Panc1 (cell line): ENCODE measurements around the gene PCTP. TPM values are rescaled to one million over a fixed set of nuclear protein-coding genes. Genes with fewer than 3 reads are reported as not detected.

ENCODE experiments used
- ATAC-seq: fragments of 200-7000 bp; cut with Tn5 transposase; 2 replicates; pipeline ENCODE4 v1.9.1; 2020; ENCODE audit warnings: mild to moderate bottlenecking, moderate library complexity
- BruUV-seq: library from RNA; stranded (reverse); fragments of 400-500 nt; replicated peaks from 2 replicates; lab custom pipeline; 2021; lab: Mats Ljungman, UMichigan
- CTCF ChIA-PET: fragments of 300-600 bp; sonication (Branson Sonifier 250); formaldehyde crosslinking; loops from one replicate; lab custom pipeline; 2022; ENCODE audit warnings: antibody characterized with exemption; lab: Charles Lee
- POLR2A ChIA-PET: fragments of 300-600 bp; sonication (Branson Sonifier 250); formaldehyde crosslinking; loops from one replicate; lab custom pipeline; 2022; ENCODE audit warnings: antibody characterized with exemption; lab: Charles Lee
- DNase-seq: peaks from one replicate; pipeline ENCODE4 v3.0.0-alpha.2; 2010; ENCODE audit warnings: low read depth, low spot score
- H3K27ac ChIP-seq: 2 replicates; pipeline ENCODE4 v1.5.1; 2011; ENCODE audit warnings: mild to moderate bottlenecking, low read length, inconsistent platforms
- H3K27me3 ChIP-seq: fragments of 200-500 bp; sonication (Bioruptor generic); 2 replicates; pipeline ENCODE4 v1.6.0; 2014; ENCODE audit warnings: low read length, inconsistent platforms; ENCODE audit not compliant: control insufficient read depth, insufficient read depth
- H3K36me3 ChIP-seq: fragments of 200-500 bp; sonication (Bioruptor generic); 2 replicates; pipeline ENCODE4 v1.5.1; 2014; ENCODE audit warnings: inconsistent platforms, mild to moderate bottlenecking, low read length, moderate library complexity; ENCODE audit not compliant: control insufficient read depth, insufficient read depth
- H3K4me1 ChIP-seq: 2 replicates; pipeline ENCODE4 v1.5.1; 2011; ENCODE audit warnings: inconsistent platforms, mild to moderate bottlenecking, low read length, moderate library complexity; ENCODE audit not compliant: control insufficient read depth, insufficient read depth
- H3K4me3 ChIP-seq, 2 experiments: 2 replicates each; pipeline ENCODE4 v1.5.1; 2011 to 2012; ENCODE audit warnings: low read depth in 2 of 2, low read length in 2 of 2, mild to moderate bottlenecking in 2 of 2, inconsistent platforms in 1 of 2, moderate library complexity in 1 of 2
- H3K9me3 ChIP-seq: fragments of 200-500 bp; sonication (Bioruptor generic); 2 replicates; pipeline ENCODE4 v1.5.1; 2014; ENCODE audit warnings: low read depth, mild to moderate bottlenecking, inconsistent platforms, low read length, moderate library complexity; ENCODE audit not compliant: control insufficient read depth, insufficient read depth
- POLR2AphosphoS5 ChIP-seq: IDR thresholded peaks from 2 replicates; pipeline ENCODE4 v1.6.1; 2012; ENCODE audit warnings: mild to moderate bottlenecking, low read depth, low read length, moderate library complexity
- SIN3A ChIP-seq: IDR thresholded peaks from 2 replicates; pipeline ENCODE4 v1.6.1; 2012; ENCODE audit warnings: low read depth, mild to moderate bottlenecking, low read length, moderate library complexity, borderline replicate concordance; ENCODE audit not compliant: insufficient read depth
- TCF7L2 ChIP-seq: IDR thresholded peaks from 2 replicates; pipeline ENCODE4 v1.6.1; 2011; ENCODE audit warnings: mild to moderate bottlenecking, low read depth, low read length, inconsistent platforms
- in situ Hi-C: cut with HindIII; loops from 2 replicates; pipeline ENCODE4 v1.10.0; 2016; ENCODE audit warnings: low sequenced_read_pairs, low pct_unique_long_range_greater_than_20kb
- intact Hi-C: fragments of 100-400 bp; cut with micrococcal nuclease; formaldehyde crosslinking; loops from one replicate; pipeline ENCODE4 v1.10.0; 2022; ENCODE audit not compliant: unreplicated experiment
- total RNA-seq: library from RNA; stranded (reverse); gene quantifications from one replicate; pipeline ENCODE4 v1.2.1, GENCODE V29; 2021; ENCODE audit not compliant: unreplicated experiment
- TF ChIP-seq, protein P1 (sequence below), 2 experiments: IDR thresholded peaks; 2 replicates each; pipeline ENCODE4 v1.6.1; 2011 to 2012; ENCODE audit warnings: low read depth in 2 of 2, control low read depth in 1 of 2, low read length in 1 of 2, mild to moderate bottlenecking in 1 of 2, moderate library complexity in 1 of 2; ENCODE audit not compliant: insufficient read depth in 1 of 2
- TF ChIP-seq, protein P2 (sequence below): fragments of 450-650 bp; IDR thresholded peaks from 2 replicates; pipeline ENCODE4 v1.5.1; 2017; ENCODE audit warnings: mild to moderate bottlenecking

Gene PCTP
- total RNA-seq, 1 experiment from 2014 or later, result 23.7 TPM

- no TSS peak for BruUV-seq
- in situ Hi-C loops, result no loop called here
- H3K36me3 ChIP-seq, result no peaks in the 10 kb centered on the region
- ATAC-seq (no peak), DNase-seq (no peak)
- H3K27ac ChIP-seq, result no peak overlapping the region
- ChIA-PET POLR2A (no interaction called here), CTCF (no interaction called here)
- H3K4me1 ChIP-seq, result no peaks in the 10 kb centered on the region
- no peaks in the 10 kb centered on the region for H3K9me3 ChIP-seq
- intact Hi-C loops, result no loop called here
- TF ChIP-seq TCF7L2 (no peak), POLR2AphosphoS5 (no peak), SIN3A (no peak)
- TF ChIP-seq, protein P1, sequence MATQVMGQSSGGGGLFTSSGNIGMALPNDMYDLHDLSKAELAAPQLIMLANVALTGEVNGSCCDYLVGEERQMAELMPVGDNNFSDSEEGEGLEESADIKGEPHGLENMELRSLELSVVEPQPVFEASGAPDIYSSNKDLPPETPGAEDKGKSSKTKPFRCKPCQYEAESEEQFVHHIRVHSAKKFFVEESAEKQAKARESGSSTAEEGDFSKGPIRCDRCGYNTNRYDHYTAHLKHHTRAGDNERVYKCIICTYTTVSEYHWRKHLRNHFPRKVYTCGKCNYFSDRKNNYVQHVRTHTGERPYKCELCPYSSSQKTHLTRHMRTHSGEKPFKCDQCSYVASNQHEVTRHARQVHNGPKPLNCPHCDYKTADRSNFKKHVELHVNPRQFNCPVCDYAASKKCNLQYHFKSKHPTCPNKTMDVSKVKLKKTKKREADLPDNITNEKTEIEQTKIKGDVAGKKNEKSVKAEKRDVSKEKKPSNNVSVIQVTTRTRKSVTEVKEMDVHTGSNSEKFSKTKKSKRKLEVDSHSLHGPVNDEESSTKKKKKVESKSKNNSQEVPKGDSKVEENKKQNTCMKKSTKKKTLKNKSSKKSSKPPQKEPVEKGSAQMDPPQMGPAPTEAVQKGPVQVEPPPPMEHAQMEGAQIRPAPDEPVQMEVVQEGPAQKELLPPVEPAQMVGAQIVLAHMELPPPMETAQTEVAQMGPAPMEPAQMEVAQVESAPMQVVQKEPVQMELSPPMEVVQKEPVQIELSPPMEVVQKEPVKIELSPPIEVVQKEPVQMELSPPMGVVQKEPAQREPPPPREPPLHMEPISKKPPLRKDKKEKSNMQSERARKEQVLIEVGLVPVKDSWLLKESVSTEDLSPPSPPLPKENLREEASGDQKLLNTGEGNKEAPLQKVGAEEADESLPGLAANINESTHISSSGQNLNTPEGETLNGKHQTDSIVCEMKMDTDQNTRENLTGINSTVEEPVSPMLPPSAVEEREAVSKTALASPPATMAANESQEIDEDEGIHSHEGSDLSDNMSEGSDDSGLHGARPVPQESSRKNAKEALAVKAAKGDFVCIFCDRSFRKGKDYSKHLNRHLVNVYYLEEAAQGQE (IDR thresholded peaks at IDR 0.05; ENCODE audit: insufficient read depth in 1 of 2, low read depth in 2 of 2, low read length in 1 of 2), result no peak
- TF ChIP-seq, protein P2, sequence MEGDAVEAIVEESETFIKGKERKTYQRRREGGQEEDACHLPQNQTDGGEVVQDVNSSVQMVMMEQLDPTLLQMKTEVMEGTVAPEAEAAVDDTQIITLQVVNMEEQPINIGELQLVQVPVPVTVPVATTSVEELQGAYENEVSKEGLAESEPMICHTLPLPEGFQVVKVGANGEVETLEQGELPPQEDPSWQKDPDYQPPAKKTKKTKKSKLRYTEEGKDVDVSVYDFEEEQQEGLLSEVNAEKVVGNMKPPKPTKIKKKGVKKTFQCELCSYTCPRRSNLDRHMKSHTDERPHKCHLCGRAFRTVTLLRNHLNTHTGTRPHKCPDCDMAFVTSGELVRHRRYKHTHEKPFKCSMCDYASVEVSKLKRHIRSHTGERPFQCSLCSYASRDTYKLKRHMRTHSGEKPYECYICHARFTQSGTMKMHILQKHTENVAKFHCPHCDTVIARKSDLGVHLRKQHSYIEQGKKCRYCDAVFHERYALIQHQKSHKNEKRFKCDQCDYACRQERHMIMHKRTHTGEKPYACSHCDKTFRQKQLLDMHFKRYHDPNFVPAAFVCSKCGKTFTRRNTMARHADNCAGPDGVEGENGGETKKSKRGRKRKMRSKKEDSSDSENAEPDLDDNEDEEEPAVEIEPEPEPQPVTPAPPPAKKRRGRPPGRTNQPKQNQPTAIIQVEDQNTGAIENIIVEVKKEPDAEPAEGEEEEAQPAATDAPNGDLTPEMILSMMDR, result no peak
- H3K27me3 ChIP-seq, result no peaks in the 10 kb centered on the region
- H3K4me3 ChIP-seq, result no peak overlapping the region
Observed at GRCh38 chr17:55813944-55814343, 63.1 kb downstream of the PCTP start.

- BruUV-seq, result no TSS peak
- intact Hi-C loops (no loop called here), in situ Hi-C loops (no loop called here)
- no peaks in the 10 kb centered on the region for H3K27me3 ChIP-seq
- H3K9me3 ChIP-seq, result no peaks in the 10 kb centered on the region
- no peak overlapping the region for H3K4me3 ChIP-seq
- H3K36me3 ChIP-seq, result no peaks in the 10 kb centered on the region
- ATAC-seq, result no peak
- ChIA-PET POLR2A (no interaction called here), CTCF (no interaction called here)
- no peak overlapping the region for H3K27ac ChIP-seq
- H3K4me1 ChIP-seq, result no peaks in the 10 kb centered on the region
- TF ChIP-seq SIN3A, result no peak
- no peak for DNase-seq
Observed at GRCh38 chr17:55814377-55814776, 63.5 kb downstream of the PCTP start.

- Histone ChIP-seq H3K36me3 (no peaks in the 10 kb centered on the region), H3K27me3 (no peaks in the 10 kb centered on the region), H3K4me3 (no peak overlapping the region), H3K9me3 (no peaks in the 10 kb centered on the region), H3K4me1 (no peaks in the 10 kb centered on the region), H3K27ac (no peak overlapping the region)
- intact Hi-C loops, result no loop called here
- ChIA-PET CTCF (no interaction called here), POLR2A (interaction anchor here (0.6 kb wide), 1 partner anchor 66 kb away, joined by 12 read pairs; no protein-coding TSS in a partner anchor)
- BruUV-seq, result no TSS peak
- in situ Hi-C loops, result no loop called here
- ATAC-seq (no peak), DNase-seq (no peak)
- TF ChIP-seq, protein P1 (IDR thresholded peaks at IDR 0.05; ENCODE audit: insufficient read depth in 1 of 2, low read depth in 2 of 2, low read length in 1 of 2), result no peak
- TF ChIP-seq TCF7L2 (no peak), POLR2AphosphoS5 (no peak), SIN3A (no peak)
- TF ChIP-seq, protein P2, result no peak
Observed at GRCh38 chr17:55816532-55817396, 65.9 kb downstream of the PCTP start.
